Dendritic cell treated with granulocyte-macrophage colony-stimulating factor and Interleukin-4, amounts not matched to agents 40 ng/mL and 50 ng/mL, for 4 days (primary cell): ENCODE results near the gene MRLN.
"Not testable (repeated sequence)": the region's sequence is repeated elsewhere in the genome, so short reads cannot be mapped to it uniquely, and the experiment has no call there.

Source experiments
- H3K27ac Mint-ChIP-seq: one replicate; pipeline ENCODE4 v1.8.0; 2022; ENCODE audit warnings: mild to moderate bottlenecking, mixed read lengths
- H3K27me3 Mint-ChIP-seq: one replicate; pipeline ENCODE4 v1.8.0; 2022; ENCODE audit warnings: mild to moderate bottlenecking, mixed read lengths
- H3K36me3 Mint-ChIP-seq: one replicate; pipeline ENCODE4 v1.8.0; 2022; ENCODE audit warnings: low read depth, mixed read lengths
- H3K4me1 Mint-ChIP-seq: one replicate; pipeline ENCODE4 v1.8.0; 2022; ENCODE audit warnings: low read depth, mixed read lengths
- H3K4me3 Mint-ChIP-seq: one replicate; pipeline ENCODE4 v1.8.0; 2022; ENCODE audit warnings: mild to moderate bottlenecking, moderate library complexity, mixed read lengths
- H3K9me3 Mint-ChIP-seq: one replicate; pipeline ENCODE4 v1.8.0; 2022; ENCODE audit warnings: mixed read lengths
- intact Hi-C: fragments of 100-400 bp; cut with micrococcal nuclease; formaldehyde crosslinking; loops from one replicate; pipeline ENCODE4 v1.15.0; 2022

MRLN gene

DNA sequence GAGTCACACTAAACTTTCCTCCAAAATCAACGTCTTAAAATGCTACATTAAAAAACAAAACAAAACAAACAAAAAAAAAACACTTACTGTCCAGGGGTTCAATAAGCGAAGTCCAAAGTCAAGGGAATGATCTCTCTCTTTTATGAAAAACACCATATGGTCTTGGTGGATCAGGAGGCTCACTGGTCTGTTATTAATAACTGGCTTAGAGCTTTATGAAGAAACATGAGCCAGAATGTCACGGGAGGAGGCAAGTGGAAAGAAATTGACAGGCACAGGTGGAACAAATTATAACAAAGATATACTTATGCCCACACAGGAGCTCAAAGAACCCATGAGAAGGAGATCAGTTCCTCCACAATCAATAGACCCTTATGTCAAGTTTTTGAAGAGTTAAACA lies at the start of gene MRLN:
TSS of gene MRLN (minus strand) at position 189 of the 400 bp plus-strand sequence.
- H3K27ac Mint-ChIP-seq: no peak within 1 kb of the TSS
- H3K4me1 Mint-ChIP-seq: no peaks in the 10 kb centered on the region

DNA sequence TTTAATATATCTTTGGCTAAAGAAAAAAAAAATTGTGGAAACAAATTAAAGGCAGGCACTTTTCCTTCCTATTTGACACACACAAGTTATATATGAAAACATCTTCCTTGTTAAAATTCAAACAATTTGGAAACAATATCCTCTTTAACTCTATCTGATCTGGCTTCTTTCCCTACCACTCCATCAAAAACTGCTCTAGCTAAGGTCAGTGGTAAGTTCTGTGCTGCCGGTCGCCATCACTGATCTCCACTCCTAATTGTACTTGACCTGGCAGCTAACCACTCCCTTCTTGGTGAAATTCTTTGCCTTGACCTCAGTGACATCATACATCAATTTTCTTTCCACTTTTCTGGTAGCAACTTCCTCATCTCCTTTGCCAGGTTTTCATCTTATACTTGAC lies 47.9 kb upstream of the MRLN start:
- Mint-ChIP-seq H3K9me3 (no peaks in the 10 kb centered on the region), H3K4me3 (no peak overlapping the region), H3K27me3 (no peaks in the 10 kb centered on the region), H3K4me1 (peaks cover 20% of the 10 kb centered on the region), H3K27ac (no peak overlapping the region), H3K36me3 (peaks cover 98% of the 10 kb centered on the region)
- intact Hi-C loops: no loop called here

More for the DNA sequence above, at the start of gene MRLN:
- Mint-ChIP-seq H3K27me3 (peaks cover 1% of the 10 kb centered on the region), H3K36me3 (no peaks in the 10 kb centered on the region), H3K9me3 (no peaks in the 10 kb centered on the region), H3K4me3 (no peak within 1 kb of the TSS)
- intact Hi-C loops: no loop called here

DNA sequence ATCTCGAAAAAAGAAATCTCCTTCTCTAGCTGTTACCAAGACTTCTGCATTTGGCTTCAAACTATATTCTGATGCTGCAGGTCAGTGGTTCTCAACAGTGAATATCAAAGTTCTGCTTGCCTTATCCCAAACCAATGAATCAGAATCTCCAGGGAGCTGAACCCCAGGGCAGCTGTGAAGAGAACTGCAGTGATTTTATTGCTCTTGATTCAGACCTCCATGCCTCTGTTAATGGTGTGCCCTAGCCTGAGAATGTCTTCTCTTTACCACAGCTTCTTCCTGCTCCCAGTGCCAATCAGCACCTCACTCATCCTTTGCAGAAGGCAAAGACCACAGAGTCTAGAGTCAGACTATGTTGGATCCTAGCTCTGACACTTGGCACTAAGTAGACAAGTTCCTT lies 46.2 kb upstream of the MRLN start:
- peaks cover 98% of the 10 kb centered on the region for H3K36me3 Mint-ChIP-seq
- no peaks in the 10 kb centered on the region for H3K27me3 Mint-ChIP-seq
- intact Hi-C loops: no loop called here
- no peaks in the 10 kb centered on the region for H3K9me3 Mint-ChIP-seq
- peaks cover 16% of the 10 kb centered on the region for H3K4me1 Mint-ChIP-seq
- H3K27ac Mint-ChIP-seq: no peak overlapping the region
- H3K4me3 Mint-ChIP-seq: no peak overlapping the region

DNA sequence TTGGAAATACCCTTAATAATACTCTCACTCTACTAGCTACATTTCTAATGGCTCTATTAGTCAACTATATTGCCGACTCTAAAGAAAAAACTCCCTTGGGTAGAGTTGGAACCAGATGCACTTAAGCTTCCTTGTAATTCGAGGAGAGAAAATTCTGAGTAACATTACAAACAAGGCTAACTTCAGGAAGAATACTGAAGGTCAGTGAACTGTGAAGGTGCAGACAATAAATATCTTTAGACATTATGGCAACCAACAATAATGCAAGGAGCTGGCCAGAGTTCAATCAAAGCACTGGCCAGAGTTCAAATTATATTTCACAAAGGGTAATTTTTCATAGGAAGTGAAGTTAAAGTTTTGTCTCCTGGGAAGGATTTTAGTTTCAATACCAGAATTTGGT lies 40.7 kb upstream of the MRLN start:
- H3K36me3 Mint-ChIP-seq: peaks cover 96% of the 10 kb centered on the region

DNA sequence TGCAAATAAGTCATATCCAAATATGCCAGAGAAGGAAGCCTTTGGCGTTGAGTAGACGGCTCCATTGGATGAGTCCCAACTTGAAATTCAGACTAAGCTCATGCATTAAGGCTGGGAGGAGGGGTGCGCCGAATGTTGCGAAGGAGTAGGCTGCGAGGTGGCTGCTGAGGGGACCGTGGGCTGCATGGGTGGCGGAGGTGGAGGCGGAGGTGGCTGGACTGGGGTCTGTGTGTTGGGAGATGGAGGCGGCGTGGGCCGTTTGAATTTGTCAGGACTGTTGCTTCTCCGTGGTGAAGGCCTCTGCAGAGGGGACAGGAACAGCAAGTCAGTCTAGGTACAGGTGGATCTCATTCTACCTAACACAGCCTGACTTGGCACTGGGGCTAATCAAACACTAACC lies 39.6 kb upstream of the MRLN start:
- intact Hi-C loops: no loop called here
- Mint-ChIP-seq H3K27ac (no peak overlapping the region), H3K4me3 (no peak overlapping the region), H3K36me3 (peaks cover 86% of the 10 kb centered on the region), H3K27me3 (no peaks in the 10 kb centered on the region), H3K4me1 (no peaks in the 10 kb centered on the region), H3K9me3 (no peaks in the 10 kb centered on the region)

More for the DNA sequence above, 40.7 kb upstream of the MRLN start:
- intact Hi-C loops: no loop called here
- no peaks in the 10 kb centered on the region for H3K4me1 Mint-ChIP-seq
- H3K27me3 Mint-ChIP-seq: no peaks in the 10 kb centered on the region
- no peak overlapping the region for H3K4me3 Mint-ChIP-seq
- H3K9me3 Mint-ChIP-seq: no peaks in the 10 kb centered on the region
- H3K27ac Mint-ChIP-seq: no peak overlapping the region

DNA sequence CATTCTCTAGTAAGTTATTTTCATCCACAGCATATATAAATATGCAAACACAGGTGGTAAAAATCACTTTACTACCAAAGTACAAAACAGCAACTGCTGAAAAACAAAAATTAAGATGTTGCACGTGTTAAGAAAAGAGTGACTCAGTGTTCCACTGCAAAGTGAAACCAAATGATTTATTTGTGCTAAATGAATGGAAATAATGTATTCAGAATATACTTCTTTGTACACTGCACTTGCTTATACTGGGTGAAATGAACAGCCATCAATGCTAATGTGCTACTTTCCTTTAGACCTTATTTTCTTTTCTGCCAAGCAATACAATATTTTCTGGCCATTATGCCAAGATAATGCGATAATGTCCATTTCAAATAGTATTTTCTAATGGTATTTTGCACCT lies 38.3 kb upstream of the MRLN start:
- intact Hi-C loops: no loop called here
- no peaks in the 10 kb centered on the region for H3K27me3 Mint-ChIP-seq
- no peaks in the 10 kb centered on the region for H3K4me1 Mint-ChIP-seq
- peaks cover 74% of the 10 kb centered on the region for H3K36me3 Mint-ChIP-seq
- H3K9me3 Mint-ChIP-seq: no peaks in the 10 kb centered on the region
- no peak overlapping the region for H3K4me3 Mint-ChIP-seq
- H3K27ac Mint-ChIP-seq: no peak overlapping the region

DNA sequence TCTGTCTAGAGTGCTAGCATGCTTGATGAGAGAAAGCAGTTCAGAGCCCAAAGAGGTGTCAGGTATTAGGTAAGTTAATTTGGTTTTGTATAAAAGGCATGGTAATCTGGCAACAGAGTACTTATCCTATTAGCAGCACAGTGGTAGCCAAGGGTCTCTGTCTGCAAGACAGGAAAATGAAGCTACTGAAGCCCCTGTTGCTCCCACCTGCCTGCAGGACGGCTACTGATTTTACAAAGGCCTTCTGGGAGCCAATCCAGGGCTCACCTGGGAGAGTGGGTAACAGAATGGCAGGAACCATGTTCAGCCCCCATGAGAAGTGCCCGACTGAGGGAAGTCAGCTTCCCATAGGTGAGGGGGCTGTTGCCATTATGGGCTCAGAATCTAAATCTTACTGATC lies 36.8 kb upstream of the MRLN start:
- H3K4me1 Mint-ChIP-seq, H3K27ac Mint-ChIP-seq, H3K4me3 Mint-ChIP-seq, H3K9me3 Mint-ChIP-seq, H3K27me3 Mint-ChIP-seq, intact Hi-C loops: not testable (repeated sequence)
- H3K36me3 Mint-ChIP-seq: peaks cover 59% of the 10 kb centered on the region

DNA sequence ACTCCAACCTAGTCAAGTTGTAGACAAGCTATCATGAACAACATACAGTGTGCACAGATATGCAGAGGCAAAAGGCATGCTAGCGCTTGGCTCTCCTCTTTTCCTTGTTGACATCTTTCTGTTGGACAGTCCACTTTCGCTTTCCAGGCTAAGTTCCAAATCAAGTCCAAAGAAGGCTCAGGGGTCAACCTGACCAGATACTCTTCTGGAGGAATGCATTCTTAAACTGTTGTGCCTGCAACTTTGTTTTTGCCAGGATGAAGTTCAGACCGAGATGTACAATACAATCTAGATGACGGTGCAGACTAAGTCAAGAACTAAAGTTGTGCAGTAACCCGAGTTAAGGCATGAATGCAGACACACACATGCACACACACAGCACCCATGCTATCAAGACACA lies 35.7 kb upstream of the MRLN start:
- H3K4me3 Mint-ChIP-seq, intact Hi-C loops, H3K9me3 Mint-ChIP-seq, H3K4me1 Mint-ChIP-seq, H3K27me3 Mint-ChIP-seq, H3K27ac Mint-ChIP-seq: not testable (repeated sequence)
- H3K36me3 Mint-ChIP-seq: peaks cover 47% of the 10 kb centered on the region

DNA sequence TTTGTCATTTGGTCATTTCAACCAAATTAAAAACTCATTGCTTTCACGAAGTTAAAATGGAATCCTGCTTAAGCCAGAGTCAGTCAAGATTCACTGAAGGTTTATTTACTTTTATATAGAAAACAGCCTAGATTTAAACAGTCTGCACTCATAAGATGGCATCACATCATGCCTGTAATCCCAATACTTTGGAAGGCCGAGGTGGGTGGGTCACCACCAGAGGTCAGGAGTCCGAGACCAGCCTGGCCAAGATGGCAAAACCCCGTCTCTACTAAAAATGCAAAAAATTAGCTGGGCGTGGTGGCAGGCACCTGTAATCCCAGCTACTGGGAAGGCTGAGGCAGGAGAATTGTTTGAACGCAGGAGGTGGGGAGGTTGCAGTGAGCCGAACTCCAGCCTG lies 33.8 kb upstream of the MRLN start:
- H3K4me3 Mint-ChIP-seq, H3K27me3 Mint-ChIP-seq, H3K27ac Mint-ChIP-seq, H3K4me1 Mint-ChIP-seq, intact Hi-C loops, H3K9me3 Mint-ChIP-seq: not testable (repeated sequence)
- peaks cover 28% of the 10 kb centered on the region for H3K36me3 Mint-ChIP-seq

DNA sequence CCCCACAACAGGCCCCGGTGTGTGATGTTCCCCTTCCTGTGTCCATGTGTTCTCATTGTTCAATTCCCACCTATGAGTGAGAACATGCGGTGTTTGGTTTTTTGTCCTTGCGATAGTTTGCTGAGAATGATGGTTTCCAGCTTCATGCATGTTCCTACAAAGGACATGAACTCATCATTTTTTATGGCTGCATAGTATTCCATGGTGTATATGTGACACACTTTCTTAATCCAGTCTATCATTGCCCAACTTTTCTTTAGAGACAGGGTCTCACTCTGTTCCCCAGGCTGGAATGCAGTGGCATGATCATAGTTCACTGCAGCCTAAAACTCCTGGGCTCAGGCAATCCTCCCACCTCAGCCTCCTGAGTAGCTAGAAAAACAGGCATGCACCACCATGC lies 32.2 kb upstream of the MRLN start:
- intact Hi-C loops, H3K9me3 Mint-ChIP-seq, H3K4me1 Mint-ChIP-seq, H3K27me3 Mint-ChIP-seq, H3K27ac Mint-ChIP-seq, H3K4me3 Mint-ChIP-seq: not testable (repeated sequence)
- H3K36me3 Mint-ChIP-seq: peaks cover 16% of the 10 kb centered on the region

DNA sequence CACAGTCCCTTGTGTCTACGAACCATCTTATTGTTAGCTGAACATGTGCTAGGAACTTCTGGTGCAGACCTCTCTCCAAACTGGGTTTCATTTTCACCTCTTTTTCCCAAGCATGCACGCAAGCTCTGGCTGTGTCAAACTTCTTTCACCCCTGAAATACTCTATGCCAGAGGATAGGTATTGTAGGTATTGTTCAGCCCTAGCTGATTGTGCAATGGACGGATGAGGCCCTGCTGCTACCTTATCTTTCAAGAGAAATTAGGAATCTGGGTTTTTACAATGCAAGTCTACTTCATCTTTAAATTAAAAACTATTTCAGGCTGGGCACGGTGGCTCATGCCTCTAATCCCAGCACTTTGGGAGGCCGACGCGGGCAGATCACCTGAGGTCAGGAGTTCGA lies 28.3 kb upstream of the MRLN start:
- Mint-ChIP-seq H3K27me3 (no peaks in the 10 kb centered on the region), H3K27ac (no peak overlapping the region), H3K36me3 (no peaks in the 10 kb centered on the region), H3K9me3 (peaks cover 22% of the 10 kb centered on the region), H3K4me1 (no peaks in the 10 kb centered on the region), H3K4me3 (no peak overlapping the region)
- intact Hi-C loops: no loop called here

DNA sequence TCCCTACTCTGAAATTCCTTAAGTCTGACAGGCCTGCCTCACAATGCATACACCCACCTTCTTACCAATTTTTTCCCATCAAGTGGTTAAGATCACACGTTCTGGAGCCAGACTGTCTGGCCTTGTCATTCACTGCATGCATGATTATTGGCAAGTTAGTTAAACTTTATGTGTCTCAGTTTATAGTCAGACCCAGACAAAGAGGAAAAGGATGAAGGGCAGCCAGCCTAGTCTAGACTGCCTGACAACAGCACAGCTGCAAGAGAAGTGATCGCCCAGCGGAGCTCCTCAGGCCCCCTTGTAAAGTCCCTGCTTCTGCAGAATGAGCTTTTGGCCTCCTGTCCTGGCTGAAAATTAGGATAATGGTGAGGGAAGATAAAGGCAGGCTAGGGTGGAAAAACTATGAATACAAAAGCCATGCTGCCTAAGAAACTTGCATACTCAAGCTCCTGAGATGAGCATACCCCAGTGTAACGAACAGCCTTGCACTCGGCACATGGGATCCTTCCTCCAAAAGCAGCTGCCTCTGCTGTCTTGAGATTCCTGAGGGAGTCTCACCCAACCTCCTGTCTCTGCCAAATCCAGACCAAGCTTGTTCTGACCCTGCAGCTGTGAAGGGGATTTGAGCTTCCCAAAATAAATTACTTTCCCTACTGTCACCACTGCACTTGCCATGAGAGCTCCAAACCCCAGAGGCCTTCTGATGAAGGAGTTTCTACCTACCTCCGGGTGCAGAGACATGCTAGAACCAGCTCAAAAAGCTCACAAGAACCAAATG lies 26.7 kb upstream of the MRLN start:
- H3K27me3 Mint-ChIP-seq: no peaks in the 10 kb centered on the region
- H3K9me3 Mint-ChIP-seq: peaks cover 27% of the 10 kb centered on the region
- H3K27ac Mint-ChIP-seq: no peak overlapping the region
- no peak overlapping the region for H3K4me3 Mint-ChIP-seq
- H3K36me3 Mint-ChIP-seq: no peaks in the 10 kb centered on the region
- H3K4me1 Mint-ChIP-seq: no peaks in the 10 kb centered on the region
- intact Hi-C loops: no loop called here

DNA sequence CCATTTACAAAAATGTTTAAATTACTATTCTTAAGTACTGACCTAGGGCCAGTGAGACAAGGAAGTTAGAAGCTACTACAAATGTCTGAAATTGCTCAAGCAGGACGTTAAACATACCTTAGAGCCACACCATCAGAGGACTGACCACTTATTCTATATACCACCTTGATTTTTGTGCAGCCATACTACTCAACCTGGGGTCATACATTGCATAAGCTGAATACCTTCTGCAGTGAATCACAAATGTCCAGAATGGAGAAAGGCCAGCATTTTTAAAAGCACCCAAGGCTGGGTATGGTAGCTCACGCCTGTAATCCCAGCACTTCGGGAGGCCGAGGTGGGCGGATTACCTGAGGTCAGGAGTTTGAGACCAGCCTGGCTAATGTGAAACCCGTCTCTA lies 21.2 kb upstream of the MRLN start:
- H3K27ac Mint-ChIP-seq: no peak overlapping the region
- H3K4me3 Mint-ChIP-seq: no peak overlapping the region
- no peaks in the 10 kb centered on the region for H3K4me1 Mint-ChIP-seq
- H3K36me3 Mint-ChIP-seq: no peaks in the 10 kb centered on the region
- no peaks in the 10 kb centered on the region for H3K27me3 Mint-ChIP-seq
- H3K9me3 Mint-ChIP-seq: peaks cover 43% of the 10 kb centered on the region
- intact Hi-C loops: no loop called here

DNA sequence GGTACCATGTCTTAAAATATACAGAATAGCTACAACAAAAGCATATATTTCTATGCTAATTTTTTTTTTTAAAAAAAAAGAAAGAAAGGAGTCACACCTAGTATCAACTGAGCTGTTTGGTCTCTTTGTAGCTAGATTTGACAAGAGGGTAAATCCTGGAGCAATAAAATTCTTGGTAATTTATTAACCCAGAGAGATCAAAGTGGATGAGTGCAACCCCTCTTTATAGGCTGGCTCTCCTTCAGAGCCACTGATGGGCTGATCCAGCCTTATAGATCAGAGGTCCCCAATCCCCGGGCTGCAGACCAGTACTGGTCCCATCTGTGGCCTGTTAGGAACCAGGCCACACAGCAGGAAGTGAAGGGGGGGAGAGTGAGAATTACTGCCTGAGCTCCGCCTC lies 19.8 kb upstream of the MRLN start:
- Mint-ChIP-seq H3K27ac (no peak overlapping the region), H3K27me3 (no peaks in the 10 kb centered on the region), H3K4me1 (no peaks in the 10 kb centered on the region), H3K9me3 (peaks cover 37% of the 10 kb centered on the region), H3K36me3 (no peaks in the 10 kb centered on the region), H3K4me3 (no peak overlapping the region)
- intact Hi-C loops: no loop called here

DNA sequence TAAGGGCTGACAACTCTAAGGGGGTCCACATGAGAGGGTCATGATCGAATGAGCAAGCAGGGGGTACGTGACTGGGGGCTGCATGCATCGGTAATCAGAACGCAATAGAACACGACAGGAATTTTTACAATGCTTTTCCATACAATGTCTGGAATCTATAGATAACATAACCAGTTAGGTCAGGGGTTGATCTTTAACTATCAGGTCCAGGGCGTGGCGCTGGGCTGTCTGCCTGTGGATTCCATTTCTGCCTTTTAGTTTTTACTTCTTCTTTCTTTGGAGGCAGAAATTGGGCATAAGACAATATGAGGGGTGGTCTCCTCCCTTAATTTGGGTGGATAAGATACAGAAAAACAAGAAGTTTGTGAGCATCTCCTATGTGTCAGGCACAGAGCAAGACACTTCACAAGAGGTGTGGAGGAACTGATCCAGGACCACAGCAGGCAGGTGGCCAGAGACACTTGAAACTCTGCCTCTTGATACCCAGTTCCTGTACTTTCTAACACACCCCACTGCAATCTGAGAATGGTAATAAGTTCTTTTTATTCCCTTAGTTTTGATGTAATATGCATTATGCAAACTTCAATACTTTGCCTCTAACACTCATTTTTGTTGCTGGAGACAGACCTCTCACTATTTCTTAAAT lies 18.0 kb upstream of the MRLN start:
- H3K27me3 Mint-ChIP-seq: no peaks in the 10 kb centered on the region
- peaks cover 19% of the 10 kb centered on the region for H3K9me3 Mint-ChIP-seq
- H3K36me3 Mint-ChIP-seq: no peaks in the 10 kb centered on the region
- no peaks in the 10 kb centered on the region for H3K4me1 Mint-ChIP-seq
- intact Hi-C loops: no loop called here
- H3K4me3 Mint-ChIP-seq: no peak overlapping the region
- H3K27ac Mint-ChIP-seq: no peak overlapping the region
